H9 (cell line): ENCODE data around the gene DCC. TPM values are rescaled to one million over a fixed set of nuclear protein-coding genes. Genes with fewer than 3 reads are reported as not detected.

Source experiments
- DNase-seq: peaks from one replicate; pipeline ENCODE4 v3.0.0-alpha.2; 2017
- H2AFZ ChIP-seq: one replicate; pipeline ENCODE4 v1.6.1; 2013; ENCODE audit warnings: mild to moderate bottlenecking, low read length, control low read depth, moderate library complexity
- H2AK5ac ChIP-seq: 2 replicates; pipeline ENCODE4 v1.6.1; 2013; ENCODE audit warnings: low read length, control low read depth, mixed read lengths; ENCODE audit not compliant: insufficient read length
- H2BK120ac ChIP-seq: one replicate; pipeline ENCODE4 v1.6.1; 2013; ENCODE audit warnings: low read depth, mild to moderate bottlenecking, low read length, control low read depth, inconsistent platforms; ENCODE audit not compliant: poor library complexity, severe bottlenecking
- H2BK12ac ChIP-seq: 2 replicates; pipeline ENCODE4 v1.6.1; 2013; ENCODE audit warnings: low read length, control low read depth, mixed read lengths, low read depth; ENCODE audit not compliant: insufficient read length
- H2BK15ac ChIP-seq: 2 replicates; pipeline ENCODE4 v1.6.1; 2013; ENCODE audit warnings: low read depth, low read length, control low read depth
- H2BK20ac ChIP-seq: one replicate; pipeline ENCODE4 v1.6.1; 2013; ENCODE audit warnings: low read depth, mild to moderate bottlenecking, low read length, control low read depth, inconsistent platforms; ENCODE audit not compliant: poor library complexity, severe bottlenecking
- H2BK5ac ChIP-seq: 2 replicates; pipeline ENCODE4 v1.6.1; 2013; ENCODE audit warnings: low read length, control low read depth, mixed read lengths; ENCODE audit not compliant: insufficient read length
- H3K14ac ChIP-seq: 2 replicates; pipeline ENCODE4 v1.6.1; 2013; ENCODE audit warnings: low read length, control low read depth; ENCODE audit not compliant: insufficient read depth
- H3K18ac ChIP-seq: 2 replicates; pipeline ENCODE4 v1.6.1; 2013; ENCODE audit warnings: low read depth, mild to moderate bottlenecking, mixed read lengths, low read length, control low read depth; ENCODE audit not compliant: insufficient read length
- H3K23ac ChIP-seq: 2 replicates; pipeline ENCODE4 v1.6.1; 2013; ENCODE audit warnings: low read length, control low read depth, mixed read lengths, low read depth; ENCODE audit not compliant: insufficient read length
- H3K23me2 ChIP-seq: 2 replicates; pipeline ENCODE4 v1.6.1; 2013; ENCODE audit warnings: low read depth, mild to moderate bottlenecking, mixed read lengths, low read length, control low read depth; ENCODE audit not compliant: insufficient read length, poor library complexity, severe bottlenecking
- H3K27ac ChIP-seq: 2 replicates; pipeline ENCODE4 v1.5.1; 2013; ENCODE audit warnings: low read length, control low read depth, mixed read lengths, low read depth; ENCODE audit not compliant: insufficient read length
- H3K27me3 ChIP-seq: 2 replicates; pipeline ENCODE4 v1.6.1; 2013; ENCODE audit warnings: low read length, control low read depth, inconsistent platforms; ENCODE audit not compliant: insufficient read depth
- H3K4ac ChIP-seq: 2 replicates; pipeline ENCODE4 v1.6.1; 2013; ENCODE audit warnings: low read depth, mild to moderate bottlenecking, control low read depth, inconsistent platforms, low read length, moderate library complexity
- H3K4me1 ChIP-seq: 2 replicates; pipeline ENCODE4 v1.6.1; 2013; ENCODE audit warnings: low read length, control low read depth, inconsistent platforms; ENCODE audit not compliant: insufficient read depth
- H3K4me2 ChIP-seq: 2 replicates; pipeline ENCODE4 v1.6.1; 2013; ENCODE audit warnings: low read length, control low read depth, mixed read lengths; ENCODE audit not compliant: insufficient read length, insufficient read depth
- H3K56ac ChIP-seq: 2 replicates; pipeline ENCODE4 v1.6.1; 2013; ENCODE audit warnings: low read depth, mild to moderate bottlenecking, mixed read lengths, low read length, control low read depth; ENCODE audit not compliant: insufficient read length
- H3K79me1 ChIP-seq: 2 replicates; pipeline ENCODE4 v1.6.1; 2013; ENCODE audit warnings: low read depth, mild to moderate bottlenecking, moderate library complexity, low read length, control low read depth, inconsistent platforms; ENCODE audit not compliant: insufficient read depth, poor library complexity, severe bottlenecking
- H3K79me2 ChIP-seq: 2 replicates; pipeline ENCODE4 v1.6.1; 2013; ENCODE audit warnings: low read length, control low read depth, inconsistent platforms; ENCODE audit not compliant: insufficient read depth
- H3K9ac ChIP-seq: 2 replicates; pipeline ENCODE4 v1.6.1; 2013; ENCODE audit warnings: low read length, control low read depth, mixed read lengths; ENCODE audit not compliant: insufficient read length; ENCODE audit errors: extremely low read depth
- H3K9me3 ChIP-seq: one replicate; pipeline ENCODE4 v1.6.1; 2013; ENCODE audit warnings: low read depth, low read length, inconsistent platforms; ENCODE audit not compliant: control insufficient read depth
- H3T11ph ChIP-seq: one replicate; pipeline ENCODE4 v1.6.1; 2013; ENCODE audit warnings: mild to moderate bottlenecking, low read length, control low read depth, inconsistent platforms
- H4K20me1 ChIP-seq: one replicate; pipeline ENCODE4 v1.6.1; 2013; ENCODE audit not compliant: control insufficient read depth, insufficient read length, insufficient read depth
- H4K5ac ChIP-seq: 2 replicates; pipeline ENCODE4 v1.6.1; 2013; ENCODE audit warnings: low read depth, mild to moderate bottlenecking, mixed read lengths, low read length, control low read depth; ENCODE audit not compliant: insufficient read length
- H4K8ac ChIP-seq: replicated peaks from 2 replicates; pipeline ENCODE4 v1.6.1; 2013; ENCODE audit warnings: low read length, control low read depth, mixed read lengths, low read depth; ENCODE audit not compliant: insufficient read length
- H4K91ac ChIP-seq: 2 replicates; pipeline ENCODE4 v1.6.1; 2013; ENCODE audit warnings: low read depth, mild to moderate bottlenecking, moderate library complexity, mixed read lengths, low read length, control low read depth; ENCODE audit not compliant: insufficient read length
- H3K27ac Mint-ChIP-seq, 3 experiments: 2 replicates in 2 of 3; 3 replicates in 1 of 3; pipeline ENCODE4 v1.8.0; 2020 to 2021; ENCODE audit warnings: mixed read lengths in 3 of 3, mild to moderate bottlenecking in 1 of 3, moderate library complexity in 1 of 3
- H3K27me3 Mint-ChIP-seq: 2 replicates; pipeline ENCODE4 v1.8.0; 2021; ENCODE audit warnings: low read depth, mild to moderate bottlenecking, moderate library complexity, mixed read lengths
- H3K36me3 Mint-ChIP-seq, 3 experiments: 2 replicates in 2 of 3; 3 replicates in 1 of 3; pipeline ENCODE4 v1.8.0; 2020 to 2021; ENCODE audit warnings: low read depth in 3 of 3, mixed read lengths in 3 of 3; ENCODE audit not compliant: insufficient read depth in 1 of 3
- H3K4me1 Mint-ChIP-seq, 2 experiments: 2 replicates each; pipeline ENCODE4 v1.8.0; 2020; ENCODE audit warnings: mixed read lengths in 2 of 2
- H3K4me3 Mint-ChIP-seq, 2 experiments: 2 replicates in 1 of 2; 3 replicates in 1 of 2; pipeline ENCODE4 v1.8.0; 2020 to 2021; ENCODE audit warnings: mild to moderate bottlenecking in 2 of 2, mixed read lengths in 2 of 2, moderate library complexity in 1 of 2
- H3K9me3 Mint-ChIP-seq, 2 experiments: 2 replicates in 1 of 2; 3 replicates in 1 of 2; pipeline ENCODE4 v1.8.0; 2020; ENCODE audit warnings: mild to moderate bottlenecking in 2 of 2, mixed read lengths in 2 of 2, moderate library complexity in 1 of 2
- total RNA-seq: library from RNA; stranded (reverse); gene quantifications from 2 replicates; pipeline ENCODE4 v1.2.1, GENCODE V29; 2021
- TF ChIP-seq, protein P1 (sequence below): fragments of 200-600 bp; sonication (generic); conservative IDR thresholded peaks from 3 replicates; pipeline ENCODE4 v1.8.0; 2021; ENCODE audit warnings: antibody characterized with exemption, mild to moderate bottlenecking

Gene DCC
- total RNA-seq, 1 experiment from 2014 or later = 0.35 TPM

DNA sequence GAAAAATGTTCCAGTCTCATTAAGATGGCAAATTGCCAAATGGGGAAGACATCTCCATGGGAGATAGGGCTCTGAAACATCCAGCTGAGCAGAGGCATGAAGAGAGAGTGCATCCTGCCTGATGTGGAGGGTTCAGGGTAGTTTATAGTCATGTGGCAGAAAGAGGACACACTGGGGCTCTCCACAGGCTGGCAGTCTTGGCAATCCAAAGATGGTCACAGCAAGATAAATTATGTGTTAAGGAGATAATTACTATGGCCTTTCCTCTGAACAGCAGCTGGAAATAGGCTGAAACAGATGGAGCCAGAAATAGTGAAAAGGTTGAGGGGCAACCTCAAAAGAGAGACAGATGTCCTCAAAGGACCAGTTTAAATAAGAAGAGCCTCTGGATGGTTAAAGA is 97.2 kb downstream of the DCC start:
- Histone ChIP-seq H3K14ac (no peak overlapping the region), H2BK12ac (no peak overlapping the region), H3K9ac (peak overlapping the region; percentile 14), H3K56ac (no peak overlapping the region), H3K9me3 (no peaks in the 10 kb centered on the region), H3K79me2 (no peaks in the 10 kb centered on the region), H3K79me1 (no peaks in the 10 kb centered on the region), H2BK15ac (no peak overlapping the region), H3T11ph (no peak overlapping the region), H3K18ac (no peak overlapping the region), H4K91ac (no peak overlapping the region), H2BK5ac (no peak overlapping the region), H3K27me3 (no peaks in the 10 kb centered on the region), H3K4ac (no peak overlapping the region), H2AK5ac (no peak overlapping the region), H3K23ac (no peak overlapping the region), H3K27ac (no peak overlapping the region), H2BK120ac (no peak overlapping the region), H4K5ac (no peak overlapping the region), H3K23me2 (no peaks in the 10 kb centered on the region), H4K20me1 (no peaks in the 10 kb centered on the region), H3K4me1 (no peaks in the 10 kb centered on the region), H3K4me2 (no peak overlapping the region), H4K8ac (no peak overlapping the region), H2BK20ac (no peak overlapping the region), H2AFZ (no peak overlapping the region)
- Mint-ChIP-seq H3K9me3 (no peaks in the 10 kb centered on the region), H3K4me1 (no peaks in the 10 kb centered on the region), H3K4me3 (no peak overlapping the region), H3K27ac (no peak overlapping the region), H3K27me3 (no peaks in the 10 kb centered on the region), H3K36me3 (no peaks in the 10 kb centered on the region)
- TF ChIP-seq, protein P1, sequence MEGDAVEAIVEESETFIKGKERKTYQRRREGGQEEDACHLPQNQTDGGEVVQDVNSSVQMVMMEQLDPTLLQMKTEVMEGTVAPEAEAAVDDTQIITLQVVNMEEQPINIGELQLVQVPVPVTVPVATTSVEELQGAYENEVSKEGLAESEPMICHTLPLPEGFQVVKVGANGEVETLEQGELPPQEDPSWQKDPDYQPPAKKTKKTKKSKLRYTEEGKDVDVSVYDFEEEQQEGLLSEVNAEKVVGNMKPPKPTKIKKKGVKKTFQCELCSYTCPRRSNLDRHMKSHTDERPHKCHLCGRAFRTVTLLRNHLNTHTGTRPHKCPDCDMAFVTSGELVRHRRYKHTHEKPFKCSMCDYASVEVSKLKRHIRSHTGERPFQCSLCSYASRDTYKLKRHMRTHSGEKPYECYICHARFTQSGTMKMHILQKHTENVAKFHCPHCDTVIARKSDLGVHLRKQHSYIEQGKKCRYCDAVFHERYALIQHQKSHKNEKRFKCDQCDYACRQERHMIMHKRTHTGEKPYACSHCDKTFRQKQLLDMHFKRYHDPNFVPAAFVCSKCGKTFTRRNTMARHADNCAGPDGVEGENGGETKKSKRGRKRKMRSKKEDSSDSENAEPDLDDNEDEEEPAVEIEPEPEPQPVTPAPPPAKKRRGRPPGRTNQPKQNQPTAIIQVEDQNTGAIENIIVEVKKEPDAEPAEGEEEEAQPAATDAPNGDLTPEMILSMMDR = no peak
- DNase-seq = no peak
